ENCODE data around the gene CD86. TPM values are rescaled to one million over a fixed set of nuclear protein-coding genes. Genes with fewer than 3 reads are reported as not detected.
"Not testable (repeated sequence)": the region's sequence is repeated elsewhere in the genome, so short reads cannot be mapped to it uniquely, and the experiment has no call there.

Gene CD86
- polyA plus RNA-seq, 1 donor = 5.2 TPM

DNA sequence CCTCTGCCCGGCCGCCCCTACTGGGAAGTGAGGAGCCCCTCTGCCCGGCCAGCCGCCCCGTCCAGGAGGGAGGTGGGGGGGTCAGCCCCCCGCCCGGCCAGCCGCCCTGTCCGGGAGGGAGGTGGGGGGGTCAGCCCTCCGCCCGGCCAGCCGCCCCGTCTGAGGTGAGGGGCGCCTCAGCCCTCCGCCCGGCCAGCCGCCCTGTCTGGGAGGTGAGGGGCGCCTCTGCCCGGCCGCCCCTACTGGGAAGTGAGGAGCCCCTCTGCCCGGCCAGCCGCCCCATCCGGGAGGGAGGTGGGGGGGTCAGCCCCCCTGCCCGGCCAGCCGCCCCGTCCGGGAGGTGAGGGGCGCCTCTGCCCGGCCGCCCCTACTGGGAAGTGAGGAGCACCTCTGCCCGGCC lies 109.8 kb downstream of the CD86 start:
- DNase-seq = not testable (repeated sequence)

DNA sequence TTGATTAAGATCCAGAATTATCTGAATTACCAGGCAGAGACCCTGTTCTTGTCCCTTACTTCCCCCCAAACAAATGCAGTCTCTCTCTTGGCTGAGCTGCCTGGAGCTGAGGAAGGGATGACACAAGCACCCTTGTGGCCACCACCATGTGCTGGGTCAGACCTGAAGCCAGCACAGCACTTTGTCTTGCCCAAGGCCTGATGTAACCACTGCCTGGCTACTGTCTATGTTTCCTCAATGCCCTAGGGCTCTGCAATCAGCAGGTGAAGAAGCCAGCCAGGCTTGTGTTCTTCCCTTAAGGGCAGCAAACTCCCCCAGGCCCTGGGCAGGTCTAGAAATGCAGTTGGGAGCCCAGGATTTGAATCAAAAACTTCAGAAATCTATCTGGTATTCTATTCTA lies 112.5 kb downstream of the CD86 start:
- DNase-seq = no peak

DNA sequence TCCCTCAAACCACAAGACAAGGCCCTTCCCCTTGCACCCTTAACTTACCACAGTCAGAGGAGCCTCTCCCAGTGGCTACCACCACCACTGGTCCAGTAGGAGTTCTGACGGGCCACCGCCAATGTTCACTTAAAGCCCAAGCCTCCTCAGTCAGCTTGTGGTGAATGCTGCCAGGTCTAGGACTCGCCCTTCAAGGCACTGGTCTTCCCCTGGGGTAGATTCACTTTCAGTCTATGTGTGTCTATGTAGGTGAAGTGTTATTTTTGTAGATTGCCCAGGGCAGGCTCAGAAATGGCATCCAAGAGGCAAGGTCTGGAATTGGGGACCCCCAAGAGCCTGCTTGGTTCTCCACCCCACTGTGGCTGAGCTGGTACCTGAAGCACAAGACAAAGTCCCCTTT lies 112.9 kb downstream of the CD86 start:
- DNase-seq = no peak

DNA sequence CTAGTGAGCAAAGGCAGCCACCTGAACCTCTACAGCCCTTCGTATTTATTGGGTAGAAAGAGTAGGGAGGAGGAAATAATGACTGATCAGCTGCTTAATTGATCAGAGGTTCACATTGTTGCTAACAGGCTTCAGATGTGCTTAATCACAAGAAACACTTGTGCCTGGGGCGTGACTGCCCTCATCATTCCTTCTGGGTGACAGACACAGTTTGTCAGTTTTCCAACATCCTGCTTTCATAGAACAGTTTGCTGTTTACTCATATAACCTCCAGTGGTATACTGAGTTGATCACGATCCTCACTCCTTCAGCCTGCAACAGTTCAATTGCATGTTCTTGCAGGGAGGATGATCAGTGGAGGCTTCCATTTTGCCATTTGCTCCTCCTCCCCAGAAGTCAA lies 114.7 kb downstream of the CD86 start:
- DNase-seq = no peak

Other genes with a start within 250 kb of the CD86 start
- 20.5 TPM for gene IQCB1, start 220.3 kb upstream of the CD86 start, polyA plus RNA-seq (ENCODE audit: insufficient read length)
- 8.4 TPM for gene EAF2, start 220.2 kb upstream of the CD86 start, polyA plus RNA-seq (ENCODE audit: insufficient read length)
- 61.8 TPM for gene SLC15A2, start 161.0 kb upstream of the CD86 start, polyA plus RNA-seq (ENCODE audit: insufficient read length)
- gene ILDR1, start 33.1 kb upstream of the CD86 start, polyA plus RNA-seq (ENCODE audit: insufficient read length) = 0.49 TPM
- not detected for gene CASR, start 128.3 kb downstream of the CD86 start, polyA plus RNA-seq (ENCODE audit: insufficient read length)

Data from hindlimb muscle (tissue), 1 donor.